HCT116 (cell line): ENCODE data around the gene IL17B.

Source experiments
- CTCF ChIP-seq, 3 experiments: fragments of 200-600 bp in 1 of 3; sonication (generic) in 1 of 3; IDR thresholded peaks in 2 of 3; conservative IDR thresholded peaks in 1 of 3; 2 replicates each; pipeline ENCODE4 v1.5.1; 2012 to 2017; ENCODE audit warnings: low read depth in 2 of 3, low read length in 2 of 3, antibody characterized with exemption in 1 of 3, borderline replicate concordance in 1 of 3, control low read depth in 1 of 3, mild to moderate bottlenecking in 1 of 3, mixed read lengths in 1 of 3, mixed run types in 1 of 3, moderate library complexity in 1 of 3; ENCODE audit not compliant: insufficient read depth in 1 of 3
- EGR1 ChIP-seq: IDR thresholded peaks from 2 replicates; pipeline ENCODE4 v1.6.1; 2012; ENCODE audit warnings: low read depth
- ELF1 ChIP-seq: IDR thresholded peaks from 2 replicates; pipeline ENCODE4 v1.6.1; 2012; ENCODE audit warnings: low read depth, borderline replicate concordance
- JUND ChIP-seq: IDR thresholded peaks from 2 replicates; pipeline ENCODE4 v1.6.1; 2012
- RAD21 ChIP-seq: IDR thresholded peaks from 2 replicates; pipeline ENCODE4 v1.6.1; 2012; ENCODE audit warnings: low read depth, mild to moderate bottlenecking
- YY1 ChIP-seq: IDR thresholded peaks from 2 replicates; pipeline ENCODE4 v1.6.1; 2011; ENCODE audit warnings: low read length, low read depth, moderate library complexity, mild to moderate bottlenecking; ENCODE audit not compliant: insufficient replicate concordance; ENCODE audit errors: extremely low read depth
- TF ChIP-seq, protein P1 (sequence below): IDR thresholded peaks from 2 replicates; pipeline ENCODE4 v1.6.1; 2012; ENCODE audit warnings: low read depth

- TF ChIP-seq YY1 (no peak), CTCF (IDR thresholded peaks at IDR 0.05 in 2 of 3, conservative IDR thresholded peaks at IDR 0.05 in 1 of 3; ENCODE audit: borderline replicate concordance in 1 of 3, insufficient read depth in 1 of 3, low read depth in 2 of 3, low read length in 2 of 3) (no peak), ELF1 (no peak), JUND (no peak), EGR1 (no peak), RAD21 (no peak)
- TF ChIP-seq, protein P1, sequence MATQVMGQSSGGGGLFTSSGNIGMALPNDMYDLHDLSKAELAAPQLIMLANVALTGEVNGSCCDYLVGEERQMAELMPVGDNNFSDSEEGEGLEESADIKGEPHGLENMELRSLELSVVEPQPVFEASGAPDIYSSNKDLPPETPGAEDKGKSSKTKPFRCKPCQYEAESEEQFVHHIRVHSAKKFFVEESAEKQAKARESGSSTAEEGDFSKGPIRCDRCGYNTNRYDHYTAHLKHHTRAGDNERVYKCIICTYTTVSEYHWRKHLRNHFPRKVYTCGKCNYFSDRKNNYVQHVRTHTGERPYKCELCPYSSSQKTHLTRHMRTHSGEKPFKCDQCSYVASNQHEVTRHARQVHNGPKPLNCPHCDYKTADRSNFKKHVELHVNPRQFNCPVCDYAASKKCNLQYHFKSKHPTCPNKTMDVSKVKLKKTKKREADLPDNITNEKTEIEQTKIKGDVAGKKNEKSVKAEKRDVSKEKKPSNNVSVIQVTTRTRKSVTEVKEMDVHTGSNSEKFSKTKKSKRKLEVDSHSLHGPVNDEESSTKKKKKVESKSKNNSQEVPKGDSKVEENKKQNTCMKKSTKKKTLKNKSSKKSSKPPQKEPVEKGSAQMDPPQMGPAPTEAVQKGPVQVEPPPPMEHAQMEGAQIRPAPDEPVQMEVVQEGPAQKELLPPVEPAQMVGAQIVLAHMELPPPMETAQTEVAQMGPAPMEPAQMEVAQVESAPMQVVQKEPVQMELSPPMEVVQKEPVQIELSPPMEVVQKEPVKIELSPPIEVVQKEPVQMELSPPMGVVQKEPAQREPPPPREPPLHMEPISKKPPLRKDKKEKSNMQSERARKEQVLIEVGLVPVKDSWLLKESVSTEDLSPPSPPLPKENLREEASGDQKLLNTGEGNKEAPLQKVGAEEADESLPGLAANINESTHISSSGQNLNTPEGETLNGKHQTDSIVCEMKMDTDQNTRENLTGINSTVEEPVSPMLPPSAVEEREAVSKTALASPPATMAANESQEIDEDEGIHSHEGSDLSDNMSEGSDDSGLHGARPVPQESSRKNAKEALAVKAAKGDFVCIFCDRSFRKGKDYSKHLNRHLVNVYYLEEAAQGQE = no peak
Observed at GRCh38 chr5:149340920-149341319, 38.2 kb downstream of the IL17B start.
